PC-9 (cell line): Measurements from ENCODE around the gene MAML3. TPM values are rescaled to one million over a fixed set of nuclear protein-coding genes. Genes with fewer than 3 reads are reported as not detected.

Experiments
- BruUV-seq: library from RNA; stranded (reverse); fragments of 400-500 nt; replicated peaks from 2 replicates; lab custom pipeline; 2021; lab: Mats Ljungman, UMichigan
- CTCF ChIA-PET: fragments of 300-600 bp; sonication (Branson Sonifier 250); formaldehyde crosslinking; loops from one replicate; lab custom pipeline; 2022; ENCODE audit warnings: antibody characterized with exemption; lab: Charles Lee
- POLR2A ChIA-PET: fragments of 300-600 bp; sonication (Branson Sonifier 250); formaldehyde crosslinking; loops from one replicate; lab custom pipeline; 2022; ENCODE audit warnings: antibody characterized with exemption; ENCODE audit not compliant: unreplicated experiment; lab: Charles Lee
- DNase-seq, 2 experiments: peaks; one replicate each; pipeline versions ENCODE4 v3.0.0 to v3.0.0-alpha.2; 2015 to 2022; ENCODE audit warnings: mixed read lengths in 1 of 2
- H2AFZ ChIP-seq: fragments of 200-600 bp; sonication (generic); 2 replicates; pipeline ENCODE4 v1.8.1; 2017; ENCODE audit warnings: antibody characterized with exemption
- H3F3A ChIP-seq: fragments of 200-600 bp; sonication (generic); 2 replicates; pipeline ENCODE4 v1.8.1; 2017; ENCODE audit warnings: antibody characterized with exemption, mild to moderate bottlenecking, low read depth; ENCODE audit not compliant: insufficient read depth
- H3K27ac ChIP-seq: fragments of 200-600 bp; sonication (generic); 2 replicates; pipeline ENCODE4 v1.6.1; 2016; ENCODE audit warnings: mixed run types
- H3K27me3 ChIP-seq: fragments of 200-600 bp; sonication (generic); 2 replicates; pipeline ENCODE4 v1.6.1; 2016; ENCODE audit warnings: low read depth, mixed run types; ENCODE audit not compliant: insufficient read depth
- H3K36me3 ChIP-seq: fragments of 200-600 bp; sonication (generic); 2 replicates; pipeline ENCODE4 v1.6.1; 2016; ENCODE audit warnings: low read depth, mixed run types
- H3K4me1 ChIP-seq: fragments of 200-600 bp; sonication (generic); replicated peaks from 2 replicates; pipeline ENCODE4 v1.6.1; 2016; ENCODE audit warnings: mixed run types; ENCODE audit not compliant: insufficient read depth
- H3K4me2 ChIP-seq: fragments of 200-600 bp; sonication (generic); 2 replicates; pipeline ENCODE4 v1.6.1; 2017; ENCODE audit warnings: mixed run types
- H3K4me3 ChIP-seq: fragments of 200-600 bp; sonication (generic); 2 replicates; pipeline ENCODE4 v1.6.1; 2016; ENCODE audit warnings: mixed run types
- H3K79me2 ChIP-seq: fragments of 200-600 bp; sonication (generic); 2 replicates; pipeline ENCODE4 v1.6.1; 2017; ENCODE audit warnings: low read depth, mixed run types
- H3K9me2 ChIP-seq: fragments of 200-600 bp; sonication (generic); 2 replicates; pipeline ENCODE4 v1.8.1; 2017; ENCODE audit warnings: mild to moderate bottlenecking; ENCODE audit not compliant: insufficient read depth
- H3K9me3 ChIP-seq: fragments of 200-600 bp; sonication (generic); 2 replicates; pipeline ENCODE4 v1.8.1; 2016; ENCODE audit warnings: low read depth; ENCODE audit not compliant: insufficient read depth
- H4K20me1 ChIP-seq: fragments of 200-600 bp; sonication (generic); 2 replicates; pipeline ENCODE4 v1.8.1; 2017; ENCODE audit not compliant: insufficient read depth
- EZH2 ChIP-seq: fragments of 200-600 bp; sonication (generic); IDR thresholded peaks from 2 replicates; pipeline ENCODE4 v1.8.0; 2017; ENCODE audit warnings: antibody characterized with exemption, low read depth
- intact Hi-C: fragments of 100-400 bp; cut with micrococcal nuclease; formaldehyde crosslinking; loops from one replicate; pipeline ENCODE4 v1.10.0; 2022; ENCODE audit not compliant: unreplicated experiment
- total RNA-seq: library from RNA; stranded (reverse); gene quantifications from 2 replicates; pipeline ENCODE4 v1.2.3, GENCODE V29; 2021
- TF ChIP-seq, protein P1 (sequence below): fragments of 200-600 bp; sonication (generic); conservative IDR thresholded peaks from 2 replicates; pipeline ENCODE4 v1.6.1; 2017; ENCODE audit warnings: mixed run types, antibody characterized with exemption, mild to moderate bottlenecking, moderate library complexity

The MAML3 gene
- total RNA-seq, 1 experiment from 2014 or later: 15.2 TPM

DNA sequence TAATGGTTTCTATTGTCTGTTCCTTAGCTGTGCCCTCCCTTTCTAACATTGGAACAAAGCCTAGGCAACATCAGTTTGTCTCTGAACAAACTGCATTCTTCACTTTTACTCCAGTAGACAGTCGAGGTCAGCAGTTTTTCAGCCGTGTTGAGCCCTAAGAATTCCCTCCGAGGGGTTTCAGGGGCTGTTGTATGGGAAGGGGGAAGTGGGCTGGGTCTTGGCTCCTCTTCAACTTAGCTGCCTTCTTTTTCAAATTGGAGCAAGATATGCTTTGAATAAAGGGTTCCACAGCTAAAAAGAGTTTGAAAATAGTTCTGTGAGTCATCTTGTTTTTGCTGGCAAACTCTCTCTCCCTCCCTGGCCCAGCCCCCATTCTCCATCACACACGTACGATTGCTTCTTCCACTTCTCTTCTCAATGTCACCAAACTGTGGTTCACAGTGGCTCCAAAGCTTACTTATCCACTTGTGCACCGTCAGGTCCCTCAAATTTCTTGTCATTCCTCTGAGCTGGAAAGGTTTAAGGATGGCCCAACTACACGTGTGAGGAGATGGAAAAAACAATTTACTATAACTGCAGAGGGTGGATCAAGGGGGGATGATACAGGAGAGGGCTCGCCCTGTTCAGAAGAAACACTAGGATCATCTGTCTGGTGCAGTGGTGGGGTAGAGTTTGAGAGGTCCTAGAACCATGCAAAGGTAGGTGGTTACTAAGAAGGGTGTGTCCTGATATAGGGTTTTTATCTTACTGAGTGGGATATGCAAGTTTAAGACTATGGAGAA, 9.2 kb upstream of the MAML3 start:
- Histone ChIP-seq H3K36me3 (no peaks in the 10 kb centered on the region), H4K20me1 (no peaks in the 10 kb centered on the region), H3K4me3 (no peak overlapping the region), H3K27ac (no peak overlapping the region), H3K9me2 (no peaks in the 10 kb centered on the region), H2AFZ (no peak overlapping the region), H3F3A (no peaks in the 10 kb centered on the region), H3K4me2 (no peak overlapping the region), H3K27me3 (no peaks in the 10 kb centered on the region), H3K9me3 (no peaks in the 10 kb centered on the region; the same call in 1 of the 2 replicates), H3K4me1 (no peaks in the 10 kb centered on the region), H3K79me2 (no peaks in the 10 kb centered on the region)
- no peak for DNase-seq
- TF ChIP-seq, protein P1, sequence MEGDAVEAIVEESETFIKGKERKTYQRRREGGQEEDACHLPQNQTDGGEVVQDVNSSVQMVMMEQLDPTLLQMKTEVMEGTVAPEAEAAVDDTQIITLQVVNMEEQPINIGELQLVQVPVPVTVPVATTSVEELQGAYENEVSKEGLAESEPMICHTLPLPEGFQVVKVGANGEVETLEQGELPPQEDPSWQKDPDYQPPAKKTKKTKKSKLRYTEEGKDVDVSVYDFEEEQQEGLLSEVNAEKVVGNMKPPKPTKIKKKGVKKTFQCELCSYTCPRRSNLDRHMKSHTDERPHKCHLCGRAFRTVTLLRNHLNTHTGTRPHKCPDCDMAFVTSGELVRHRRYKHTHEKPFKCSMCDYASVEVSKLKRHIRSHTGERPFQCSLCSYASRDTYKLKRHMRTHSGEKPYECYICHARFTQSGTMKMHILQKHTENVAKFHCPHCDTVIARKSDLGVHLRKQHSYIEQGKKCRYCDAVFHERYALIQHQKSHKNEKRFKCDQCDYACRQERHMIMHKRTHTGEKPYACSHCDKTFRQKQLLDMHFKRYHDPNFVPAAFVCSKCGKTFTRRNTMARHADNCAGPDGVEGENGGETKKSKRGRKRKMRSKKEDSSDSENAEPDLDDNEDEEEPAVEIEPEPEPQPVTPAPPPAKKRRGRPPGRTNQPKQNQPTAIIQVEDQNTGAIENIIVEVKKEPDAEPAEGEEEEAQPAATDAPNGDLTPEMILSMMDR: no peak
- TF ChIP-seq EZH2: no peak
- BruUV-seq: no TSS peak
- ChIA-PET CTCF (interaction anchor here (0.6 kb wide), 1 partner anchor 704 kb away, joined by 13 read pairs; no protein-coding TSS in a partner anchor), POLR2A (interaction anchor here (0.5 to 0.6 kb wide), 2 partner anchors 13 to 34 kb away, joined by 3 to 15 read pairs; no protein-coding TSS in a partner anchor)
- intact Hi-C loops: no loop called here

DNA sequence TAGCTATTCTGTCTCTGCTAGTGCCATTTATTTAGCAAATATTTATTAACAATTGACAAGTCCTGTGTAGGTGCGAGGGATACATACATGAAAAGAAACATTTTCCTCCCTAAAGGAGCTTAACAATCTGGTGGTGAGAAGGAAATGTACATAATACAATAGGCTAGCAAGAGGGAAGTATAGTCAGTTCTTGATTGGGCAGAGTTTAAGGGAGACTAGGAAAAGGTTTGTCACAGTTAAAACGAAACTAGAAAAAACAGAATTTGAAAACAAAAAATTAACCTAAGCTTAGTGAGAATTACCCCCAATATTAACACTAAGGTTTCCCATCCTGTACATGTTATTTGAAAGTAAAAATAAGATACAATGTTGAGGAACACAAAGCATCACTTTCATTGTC, 8.6 kb upstream of the MAML3 start:
- DNase-seq: no peak
- H3K79me2 ChIP-seq: no peaks in the 10 kb centered on the region
- no TSS peak for BruUV-seq
- no peak overlapping the region for H3K4me2 ChIP-seq
- H3K9me2 ChIP-seq: no peaks in the 10 kb centered on the region
- no peaks in the 10 kb centered on the region for H3K27me3 ChIP-seq
- ChIA-PET POLR2A (interaction anchor here (0.6 kb wide), 1 partner anchor 35 kb away, joined by 3 read pairs; no protein-coding TSS in a partner anchor), CTCF (interaction anchor here (0.6 kb wide), 1 partner anchor 703 kb away, joined by 13 read pairs; no protein-coding TSS in a partner anchor)
- no peaks in the 10 kb centered on the region for H3K36me3 ChIP-seq
- no peaks in the 10 kb centered on the region for H3K4me1 ChIP-seq
- no peak overlapping the region for H2AFZ ChIP-seq
- H3K27ac ChIP-seq: no peak overlapping the region
- no peaks in the 10 kb centered on the region for H3F3A ChIP-seq
- TF ChIP-seq EZH2: no peak
- TF ChIP-seq, protein P1: no peak
- H3K4me3 ChIP-seq: no peak overlapping the region
- no peaks in the 10 kb centered on the region; the same call in 1 of the 2 replicates for H3K9me3 ChIP-seq
- H4K20me1 ChIP-seq: no peaks in the 10 kb centered on the region
- intact Hi-C loops: no loop called here

DNA sequence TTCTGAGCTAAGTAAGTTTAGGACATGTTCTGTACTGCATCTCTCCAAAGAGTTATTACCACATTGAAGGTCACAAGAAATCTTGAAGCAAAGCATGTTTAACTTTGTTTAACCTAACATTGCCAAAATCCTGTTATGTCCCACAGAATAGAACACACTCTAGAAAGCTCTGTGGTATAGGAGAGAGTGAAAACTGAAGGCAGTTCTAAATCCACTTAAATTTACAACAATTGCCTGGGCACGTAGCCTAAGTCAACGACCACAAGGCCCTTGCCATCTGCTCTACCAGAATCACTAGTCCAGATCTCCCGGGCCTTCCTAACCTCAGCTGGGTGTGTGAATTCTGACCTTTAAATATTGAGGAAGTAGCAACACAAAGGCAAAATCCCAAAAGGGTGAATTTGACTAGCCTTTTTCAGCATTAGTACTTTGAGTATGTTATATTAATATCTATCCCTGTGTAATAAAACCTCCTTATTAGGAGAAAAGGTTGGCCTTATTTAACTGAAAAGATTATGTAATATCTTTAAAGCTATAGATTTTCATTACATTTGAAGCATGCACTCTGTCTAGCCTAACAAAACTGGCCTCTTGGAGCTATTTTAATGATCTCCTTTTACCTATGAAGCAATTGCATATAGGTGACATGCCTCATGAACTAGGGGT, 4.5 kb upstream of the MAML3 start:
- Histone ChIP-seq H2AFZ (no peak overlapping the region), H3K4me1 (peaks cover 8% of the 10 kb centered on the region), H3F3A (no peaks in the 10 kb centered on the region), H3K4me3 (no peak overlapping the region), H3K27ac (no peak overlapping the region), H3K4me2 (no peak overlapping the region), H3K9me3 (no peaks in the 10 kb centered on the region; the same call in 1 of the 2 replicates), H3K27me3 (no peaks in the 10 kb centered on the region), H4K20me1 (no peaks in the 10 kb centered on the region), H3K9me2 (no peaks in the 10 kb centered on the region), H3K79me2 (peaks cover 3% of the 10 kb centered on the region), H3K36me3 (no peaks in the 10 kb centered on the region)
- ChIA-PET CTCF (no interaction called here), POLR2A (interaction anchor here (0.6 kb wide), 2 partner anchors 111 to 135 kb away, joined by 3 to 5 read pairs; no protein-coding TSS in a partner anchor)
- no TSS peak for BruUV-seq
- intact Hi-C loops: loop anchor here (10.0 kb wide), 1 partner anchor 696 kb away; no protein-coding TSS in a partner anchor
- no peak for DNase-seq
- TF ChIP-seq, protein P1: no peak
- no peak for TF ChIP-seq EZH2
